NCI-H2081 treated with DMSO at 0.1 percent for 48 hours (cell line): ENCODE results near the gene SP7.
"Not testable (repeated sequence)": the region's sequence is repeated elsewhere in the genome, so short reads cannot be mapped to it uniquely, and the experiment has no call there.

Experiments
- DNase-seq: peaks from one replicate; lab custom pipeline; 2025; lab: John Stamatoyannopoulos, UW

Gene SP7

DNA sequence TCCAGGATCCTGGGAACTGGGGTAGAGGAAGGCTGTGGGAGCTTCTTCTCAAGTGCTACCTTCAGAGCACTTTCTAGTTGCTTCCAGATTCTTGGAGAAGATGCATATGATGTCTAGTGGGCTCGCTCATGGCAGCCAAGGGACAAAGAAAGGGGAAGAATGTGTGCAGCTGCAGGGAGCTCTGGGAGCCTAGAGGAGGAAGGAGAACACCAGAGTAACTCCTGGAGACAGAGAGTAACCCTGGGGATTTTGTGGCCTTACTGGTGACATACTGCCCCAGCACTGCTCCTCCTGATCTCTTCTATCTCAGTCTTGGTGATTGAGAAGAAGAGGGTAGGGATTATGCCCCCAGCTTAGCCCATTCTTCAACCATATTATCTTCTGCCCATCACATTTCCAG lies 10.3 kb upstream of the SP7 start:
- DNase-seq: no peak

DNA sequence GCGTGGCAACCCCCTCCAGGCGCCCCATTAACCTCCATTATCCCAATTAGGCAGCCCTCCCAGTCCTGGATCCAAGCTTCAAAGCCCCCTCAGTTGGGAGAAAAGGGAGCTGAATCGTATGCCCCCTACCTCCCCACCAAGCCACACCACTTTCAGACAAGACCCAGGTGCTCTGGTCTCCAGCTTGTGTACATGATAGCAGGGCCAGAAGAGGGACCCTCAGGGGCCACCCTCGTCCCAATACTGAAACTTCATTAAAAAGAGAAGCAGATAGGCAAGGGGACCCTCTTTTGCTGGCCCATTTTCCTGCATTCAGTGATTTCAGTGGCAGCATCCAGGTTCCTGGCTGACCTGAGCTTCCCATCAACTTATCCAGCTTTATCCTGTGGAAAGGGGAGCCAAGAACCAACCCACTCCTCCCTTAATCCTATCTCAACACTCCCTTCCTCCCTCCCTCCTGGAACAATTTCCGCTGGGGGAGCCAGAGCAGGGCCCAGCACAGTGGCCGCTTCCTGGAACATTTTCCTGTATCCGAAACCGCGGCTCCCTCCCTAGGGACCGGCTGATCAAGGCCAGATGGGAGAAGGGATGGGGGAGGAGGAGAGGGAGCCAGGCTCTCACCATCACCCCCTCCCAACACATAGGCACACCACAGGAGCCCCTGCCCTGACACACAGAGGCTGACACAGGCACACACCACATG lies 9.5 kb upstream of the SP7 start:
- no peak for DNase-seq

DNA sequence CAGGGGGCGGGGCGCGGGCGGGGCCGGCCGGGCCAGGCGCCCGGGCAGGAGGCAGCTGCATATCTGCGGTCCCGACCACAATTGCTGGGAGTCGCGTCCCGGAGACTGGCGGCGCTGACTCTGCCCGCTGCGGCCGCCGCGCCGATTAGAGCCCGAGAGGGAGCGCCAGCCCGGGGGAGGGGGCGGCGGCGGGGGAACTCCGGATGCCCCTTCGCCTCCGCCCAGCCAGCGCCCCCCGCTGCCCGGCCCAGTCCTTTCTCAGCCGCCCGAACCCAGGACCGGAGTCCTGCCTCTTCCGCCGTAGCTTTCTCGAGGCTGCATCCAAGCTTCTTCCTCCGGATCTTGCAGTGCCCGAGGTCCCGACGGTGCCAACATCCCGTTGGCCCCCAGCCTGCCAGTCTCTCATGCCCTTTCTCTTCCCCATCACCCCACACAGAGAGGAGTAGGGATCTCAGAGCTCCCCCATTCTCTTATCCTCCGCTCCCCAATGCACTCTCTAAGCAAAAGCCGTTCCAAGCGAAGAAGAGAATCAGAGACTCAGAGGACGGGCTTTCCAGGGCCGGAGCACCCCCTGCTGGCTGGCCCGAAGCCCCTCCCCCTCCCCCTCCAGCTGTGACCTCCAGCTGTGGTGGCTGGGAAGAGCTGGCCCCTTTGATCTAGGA lies 8.8 kb upstream of the SP7 start:
- no peak for DNase-seq

DNA sequence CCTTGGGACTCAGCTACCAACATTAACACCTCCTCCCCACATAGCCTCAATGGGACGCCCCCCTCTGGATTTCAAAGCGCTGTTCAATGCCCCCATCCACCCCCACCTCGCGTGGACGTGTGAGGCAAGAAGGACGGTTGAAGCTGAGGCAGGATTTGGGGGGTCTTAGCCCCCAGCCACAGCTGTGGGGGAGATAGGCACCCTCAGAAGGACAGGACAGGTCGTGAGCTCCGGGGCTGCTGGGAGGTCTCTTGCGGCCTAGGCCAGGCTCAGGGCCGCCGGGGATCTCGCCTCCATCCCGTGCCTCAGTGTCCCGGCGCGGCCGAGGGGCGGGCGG lies 8.3 kb upstream of the SP7 start:
- no peak for DNase-seq

GRCh38 chr12:53343969-53344368 lies 7.8 kb upstream of the SP7 start:
- no peak for DNase-seq

- no peak for DNase-seq
Observed at GRCh38 chr12:53343449-53343848, 7.3 kb upstream of the SP7 start.

- no peak for DNase-seq
Observed at GRCh38 chr12:53340398-53340797, 4.2 kb upstream of the SP7 start.

GRCh38 chr12:53338916-53339315 lies 2.8 kb upstream of the SP7 start:
- DNase-seq: no peak

DNA sequence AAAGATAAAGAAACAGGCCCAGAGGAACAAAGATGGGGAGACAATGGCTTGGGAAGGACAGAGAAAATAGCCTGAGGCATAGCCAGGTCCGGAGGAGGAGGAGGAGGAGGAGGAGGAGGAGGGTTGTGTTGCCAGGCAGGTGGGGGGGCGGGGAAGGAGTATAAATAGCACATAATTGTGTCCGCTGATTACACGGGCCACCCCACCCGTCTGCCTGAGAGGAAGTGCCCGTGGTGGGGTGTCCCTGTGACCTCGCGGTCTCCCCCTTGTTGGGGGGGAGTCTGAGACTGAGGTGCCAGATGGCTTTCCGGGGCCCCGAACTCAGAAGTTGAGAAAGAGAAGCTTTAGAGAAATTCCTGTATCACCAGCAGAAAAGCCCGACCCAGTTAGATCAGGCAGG lies 1.9 kb upstream of the SP7 start:
- no peak for DNase-seq

- no peak for DNase-seq
Observed at GRCh38 chr12:53334822-53335221, 1.3 kb downstream of the SP7 start.

DNA sequence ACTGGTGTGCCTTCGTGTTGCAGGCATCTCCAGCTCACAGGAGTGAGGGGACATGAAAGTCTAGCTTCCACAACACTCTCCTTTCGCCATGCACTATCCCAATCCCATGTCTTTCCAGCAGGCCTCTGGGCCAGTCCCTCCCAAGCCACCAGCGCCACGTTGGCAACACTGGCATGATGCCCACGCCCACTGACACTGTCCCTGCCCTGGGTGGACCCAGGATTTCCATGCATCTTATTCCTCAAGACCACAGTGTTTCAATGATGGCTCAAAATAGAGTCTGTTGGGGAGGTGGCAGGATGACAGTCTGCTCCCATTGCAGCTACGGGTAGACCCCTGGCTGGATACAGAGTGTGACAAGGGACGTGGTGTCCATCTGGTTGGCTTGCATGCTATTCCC lies 2.3 kb downstream of the SP7 start:
- no peak for DNase-seq

DNA sequence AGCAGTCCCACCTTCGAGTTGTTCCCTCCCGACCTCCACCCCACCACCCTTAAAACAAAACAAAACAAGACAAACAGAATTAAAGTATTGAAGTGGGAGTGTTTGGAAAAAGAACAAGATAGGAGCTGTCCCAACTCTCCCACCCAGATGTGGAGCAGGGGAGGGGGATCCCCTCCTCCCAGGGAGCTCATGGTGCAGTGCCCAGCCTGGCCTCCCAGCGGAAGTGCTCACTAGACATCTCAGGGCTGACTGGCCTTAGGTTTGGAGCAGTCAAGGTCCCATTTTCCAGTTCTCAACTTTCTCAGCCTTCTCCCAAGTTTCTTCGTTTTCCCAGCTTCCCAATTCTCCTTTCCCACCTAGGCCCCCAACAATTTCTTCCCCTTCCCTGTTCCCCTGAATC lies 2.9 kb downstream of the SP7 start:
- no peak for DNase-seq

DNA sequence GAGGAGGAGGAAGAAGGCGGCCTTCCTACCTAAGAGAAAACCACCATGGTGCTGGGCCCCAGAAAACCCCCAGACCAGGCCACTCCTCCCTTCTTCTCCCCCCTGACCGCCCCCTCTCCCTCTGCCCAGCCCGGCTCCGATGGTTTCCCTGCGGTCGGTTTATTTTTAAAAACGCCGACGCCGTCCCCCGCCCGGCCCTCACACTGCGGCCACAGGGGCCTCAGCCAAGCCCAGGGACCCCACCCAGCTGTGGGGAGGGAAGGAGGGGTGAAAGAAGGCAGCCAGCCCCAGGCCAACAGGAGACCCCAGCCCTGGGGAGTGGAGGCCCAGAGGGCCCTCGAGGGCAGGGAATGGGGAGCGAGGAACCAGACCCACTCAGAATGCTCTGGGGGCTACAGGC lies 3.4 kb downstream of the SP7 start:
- DNase-seq: no peak

- DNase-seq: not testable (repeated sequence)
Observed at GRCh38 chr12:53332339-53332738, 3.8 kb downstream of the SP7 start.

GRCh38 chr12:53330671-53331070 lies 5.5 kb downstream of the SP7 start:
- DNase-seq: no peak

GRCh38 chr12:53328043-53328435 lies 8.1 kb downstream of the SP7 start:
- no peak for DNase-seq

GRCh38 chr12:53327435-53328042 lies 8.6 kb downstream of the SP7 start:
- DNase-seq: no peak

DNA sequence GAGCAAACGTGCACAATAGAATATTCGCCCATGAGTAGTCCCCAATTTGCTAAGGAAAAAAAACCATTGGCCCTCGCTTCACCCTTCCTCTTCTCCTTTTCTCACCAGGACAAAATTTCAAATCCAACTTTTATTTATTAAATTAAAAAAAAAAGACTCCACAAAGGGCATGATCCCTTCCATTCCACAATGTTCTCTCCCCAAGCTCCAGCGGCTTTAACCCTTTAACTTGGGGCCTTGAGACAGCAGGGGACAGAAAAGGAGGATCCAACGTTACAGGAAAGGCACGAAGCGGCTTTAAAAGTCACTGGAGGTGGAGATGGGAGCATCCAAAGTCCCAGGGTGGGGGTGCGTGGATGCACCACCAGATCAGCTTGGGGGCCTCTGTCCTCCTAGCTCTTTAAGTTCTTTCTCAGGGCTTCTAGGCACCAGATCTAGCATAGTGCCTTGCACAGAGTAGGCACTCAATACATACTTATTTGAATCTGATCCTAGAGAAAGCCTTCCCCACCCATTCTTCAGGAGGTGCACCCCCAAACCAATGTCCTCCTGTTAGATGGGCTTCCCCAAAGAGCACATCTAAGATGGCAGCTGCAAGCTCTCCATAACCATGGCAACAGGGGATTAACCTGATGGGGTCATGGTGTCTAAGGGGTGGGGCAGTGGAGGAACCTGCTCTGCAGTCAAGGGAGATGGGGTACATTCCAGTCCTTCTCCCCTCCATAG lies 9.5 kb downstream of the SP7 start:
- DNase-seq: no peak

GRCh38 chr12:53325511-53326061 lies 10.6 kb downstream of the SP7 start:
- no peak for DNase-seq

GRCh38 chr12:53324779-53325510 lies 11.2 kb downstream of the SP7 start:
- DNase-seq: peak; percentile 39

GRCh38 chr12:53324113-53324778 lies 11.9 kb downstream of the SP7 start:
- no peak for DNase-seq
